ENCODE results near the gene MTF1.

MTF1 gene

GRCh38 chr1:37811027-37811655 is 48.3 kb downstream of the MTF1 start:
- Histone ChIP-seq H3K27me3 (replicated peaks) (no peaks in the 10 kb centered on the region), H3K36me3 (replicated peaks) (peaks cover 18% of the 10 kb centered on the region)
- in situ Hi-C loops (cut with HindIII; ENCODE audit: low pct_ligation_motif_present, low sequenced_read_pairs), result no loop called here

GRCh38 chr1:37809942-37810341 is 49.5 kb downstream of the MTF1 start:
- Histone ChIP-seq H3K36me3 (replicated peaks) (peaks cover 24% of the 10 kb centered on the region), H3K27me3 (replicated peaks) (no peaks in the 10 kb centered on the region), H3K4me3 (ENCODE audit: low read depth, low read length) (no peak overlapping the region), H3K27ac (no peak overlapping the region)
- in situ Hi-C loops (cut with HindIII; ENCODE audit: low pct_ligation_motif_present, low sequenced_read_pairs), result no loop called here
- TF ChIP-seq, protein P1, sequence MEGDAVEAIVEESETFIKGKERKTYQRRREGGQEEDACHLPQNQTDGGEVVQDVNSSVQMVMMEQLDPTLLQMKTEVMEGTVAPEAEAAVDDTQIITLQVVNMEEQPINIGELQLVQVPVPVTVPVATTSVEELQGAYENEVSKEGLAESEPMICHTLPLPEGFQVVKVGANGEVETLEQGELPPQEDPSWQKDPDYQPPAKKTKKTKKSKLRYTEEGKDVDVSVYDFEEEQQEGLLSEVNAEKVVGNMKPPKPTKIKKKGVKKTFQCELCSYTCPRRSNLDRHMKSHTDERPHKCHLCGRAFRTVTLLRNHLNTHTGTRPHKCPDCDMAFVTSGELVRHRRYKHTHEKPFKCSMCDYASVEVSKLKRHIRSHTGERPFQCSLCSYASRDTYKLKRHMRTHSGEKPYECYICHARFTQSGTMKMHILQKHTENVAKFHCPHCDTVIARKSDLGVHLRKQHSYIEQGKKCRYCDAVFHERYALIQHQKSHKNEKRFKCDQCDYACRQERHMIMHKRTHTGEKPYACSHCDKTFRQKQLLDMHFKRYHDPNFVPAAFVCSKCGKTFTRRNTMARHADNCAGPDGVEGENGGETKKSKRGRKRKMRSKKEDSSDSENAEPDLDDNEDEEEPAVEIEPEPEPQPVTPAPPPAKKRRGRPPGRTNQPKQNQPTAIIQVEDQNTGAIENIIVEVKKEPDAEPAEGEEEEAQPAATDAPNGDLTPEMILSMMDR (IDR thresholded peaks at IDR 0.05; ENCODE audit: low read depth, low read length, missing control alignments), result no peak
- no peak for DNase-seq

More at GRCh38 chr1:37811027-37811655, 48.3 kb downstream of the MTF1 start:
- Histone ChIP-seq H3K27ac (no peak overlapping the region), H3K4me3 (ENCODE audit: low read depth, low read length) (no peak overlapping the region)
- DNase-seq, result peak; percentile 83
- TF ChIP-seq, protein P1 (IDR thresholded peaks at IDR 0.05; ENCODE audit: low read depth, low read length, missing control alignments), result peak; percentile 97

DNA sequence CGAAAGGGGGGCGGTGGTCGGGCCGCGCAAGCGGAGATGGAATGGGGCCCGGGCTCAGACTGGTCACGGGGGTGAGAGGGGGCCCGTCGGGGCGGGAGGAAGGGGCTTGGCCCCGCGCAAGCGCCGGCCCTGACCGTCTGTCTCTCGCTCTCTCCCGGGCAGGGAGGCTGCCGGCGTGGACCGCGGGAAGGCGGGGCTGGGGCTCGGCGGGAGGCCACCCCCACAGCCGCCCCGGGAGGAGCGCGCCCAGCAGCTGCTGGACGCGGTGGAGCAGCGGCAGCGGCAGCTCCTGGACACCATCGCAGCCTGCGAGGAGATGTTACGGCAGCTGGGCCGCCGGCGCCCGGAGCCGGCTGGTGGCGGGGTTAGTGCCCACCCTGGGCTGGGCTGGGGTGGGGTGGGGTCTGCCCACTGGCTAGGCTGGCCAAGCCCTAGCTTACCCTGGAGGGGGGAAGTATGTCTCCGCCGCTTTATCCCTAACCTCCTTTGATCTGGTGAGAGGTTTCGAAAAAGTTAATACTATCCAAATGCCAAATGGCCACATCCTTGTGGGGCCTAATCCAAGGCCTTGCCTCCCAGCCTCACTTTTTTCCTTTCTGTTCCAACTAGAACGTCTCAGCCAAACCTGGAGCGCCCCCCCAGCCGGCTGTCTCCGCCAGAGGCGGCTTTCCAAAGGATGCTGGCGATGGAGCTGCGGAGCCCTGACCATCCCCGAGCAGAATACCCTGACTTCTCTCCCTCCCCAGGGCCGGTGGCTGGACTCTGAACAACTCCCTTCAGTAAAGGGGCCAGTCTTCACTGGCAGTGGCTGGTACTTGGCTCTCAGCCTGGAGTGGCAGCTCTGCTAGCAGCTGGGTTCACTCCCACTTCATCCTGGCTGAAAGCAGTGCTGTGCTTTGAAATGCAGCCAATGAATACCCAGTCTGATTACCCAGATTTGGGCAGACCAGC is 50.7 kb downstream of the MTF1 start:
- TF ChIP-seq, protein P1 (IDR thresholded peaks at IDR 0.05; ENCODE audit: low read depth, low read length, missing control alignments), result no peak
- in situ Hi-C loops (cut with HindIII; ENCODE audit: low pct_ligation_motif_present, low sequenced_read_pairs), result no loop called here
- Histone ChIP-seq H3K4me3 (ENCODE audit: low read depth, low read length) (peak overlapping the region; percentile 79), H3K36me3 (replicated peaks) (peaks cover 32% of the 10 kb centered on the region), H3K27me3 (replicated peaks) (no peaks in the 10 kb centered on the region), H3K27ac (peak overlapping the region; percentile 71)
- peak; percentile 53 for DNase-seq

GRCh38 chr1:37807555-37808368 is 51.6 kb downstream of the MTF1 start, which contains the start of the genes C1orf122 and YRDC:
TSS of gene C1orf122 (plus strand) at chr1:37807790. CDS start at chr1:37808405, 615 bp downstream.
TSS of gene YRDC (minus strand) at chr1:37808208. CDS start at chr1:37808180, 28 bp downstream.
- H3K27ac ChIP-seq, result peak within 1 kb of the TSS; percentile 71
- in situ Hi-C loops (cut with HindIII; ENCODE audit: low pct_ligation_motif_present, low sequenced_read_pairs), result no loop called here
- H3K4me3 ChIP-seq (ENCODE audit: low read depth, low read length), result peak within 1 kb of the TSS; percentile 79
- peak; percentile 88 for DNase-seq
- peaks cover 41% of the 10 kb centered on the region for H3K36me3 ChIP-seq (replicated peaks)
- H3K27me3 ChIP-seq (replicated peaks), result no peaks in the 10 kb centered on the region
- TF ChIP-seq, protein P1 (IDR thresholded peaks at IDR 0.05; ENCODE audit: low read depth, low read length, missing control alignments), result no peak

DNA sequence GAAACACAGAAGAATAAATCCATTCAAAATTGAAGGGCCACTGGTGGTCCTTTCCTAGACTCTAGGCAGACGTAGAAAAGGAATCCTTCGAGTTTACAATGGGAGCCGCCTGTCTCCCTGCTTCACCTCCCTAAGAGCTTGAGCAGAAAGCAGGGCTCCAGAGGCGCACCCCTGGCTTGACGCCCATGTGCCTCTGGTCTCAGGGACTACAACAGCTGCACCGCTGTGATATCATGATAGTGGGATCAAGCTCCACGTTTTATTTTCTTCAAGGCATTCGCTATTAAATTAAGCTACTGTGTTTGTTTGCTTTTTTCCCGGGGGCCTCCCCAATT is 52.2 kb downstream of the MTF1 start:
- H3K27ac ChIP-seq, result peak overlapping the region; percentile 71
- H3K36me3 ChIP-seq (replicated peaks), result peaks cover 47% of the 10 kb centered on the region
- TF ChIP-seq, protein P1 (IDR thresholded peaks at IDR 0.05; ENCODE audit: low read depth, low read length, missing control alignments), result no peak
- no peaks in the 10 kb centered on the region for H3K27me3 ChIP-seq (replicated peaks)
- DNase-seq, result no peak
- peak overlapping the region; percentile 79 for H3K4me3 ChIP-seq (ENCODE audit: low read depth, low read length)
- in situ Hi-C loops (cut with HindIII; ENCODE audit: low pct_ligation_motif_present, low sequenced_read_pairs), result no loop called here

Measured in brain microvascular endothelial cell (primary cell).